ENCODE results near the gene MAP4K3.

The MAP4K3 gene

DNA sequence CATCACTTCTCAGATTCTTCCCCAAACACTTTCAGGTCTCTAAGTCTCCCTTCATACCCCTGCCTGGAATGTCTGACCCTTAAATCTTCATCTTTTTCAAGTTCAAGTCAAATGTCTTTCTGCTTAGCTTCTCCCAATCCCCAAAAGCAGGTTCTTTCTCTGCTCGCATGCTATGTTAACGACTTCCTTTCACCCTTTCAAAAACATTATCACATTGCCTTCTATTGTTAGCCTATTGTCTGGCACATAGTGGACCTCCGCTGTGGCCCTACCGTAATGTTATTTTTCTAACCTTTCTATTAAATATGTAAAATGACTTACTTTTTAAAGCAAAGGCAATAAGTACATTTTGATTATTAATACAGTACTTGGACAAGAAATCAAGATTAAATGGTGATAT, 195.5 kb downstream of the MAP4K3 start:
- DNase-seq (ENCODE audit: low read depth), result no peak

DNA sequence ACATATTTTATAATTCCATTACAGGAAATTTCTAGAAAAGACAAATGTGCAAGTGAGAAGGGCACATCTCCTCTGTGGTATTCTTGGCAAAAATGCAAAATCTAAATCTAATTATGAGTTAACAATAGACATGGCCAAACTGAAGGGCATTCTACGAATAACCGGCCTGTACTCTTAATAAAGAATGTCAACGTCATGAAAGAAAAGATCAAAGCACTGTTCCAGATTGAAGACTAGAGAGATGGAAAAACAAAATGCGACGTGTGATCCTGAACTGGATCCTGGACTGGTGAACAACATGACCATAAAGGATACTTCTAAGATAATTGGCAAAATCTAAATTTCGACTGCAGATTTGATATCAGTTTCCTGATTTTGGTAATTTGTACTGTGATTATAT, 196.3 kb downstream of the MAP4K3 start:
- DNase-seq (ENCODE audit: low read depth), result no peak

DNA sequence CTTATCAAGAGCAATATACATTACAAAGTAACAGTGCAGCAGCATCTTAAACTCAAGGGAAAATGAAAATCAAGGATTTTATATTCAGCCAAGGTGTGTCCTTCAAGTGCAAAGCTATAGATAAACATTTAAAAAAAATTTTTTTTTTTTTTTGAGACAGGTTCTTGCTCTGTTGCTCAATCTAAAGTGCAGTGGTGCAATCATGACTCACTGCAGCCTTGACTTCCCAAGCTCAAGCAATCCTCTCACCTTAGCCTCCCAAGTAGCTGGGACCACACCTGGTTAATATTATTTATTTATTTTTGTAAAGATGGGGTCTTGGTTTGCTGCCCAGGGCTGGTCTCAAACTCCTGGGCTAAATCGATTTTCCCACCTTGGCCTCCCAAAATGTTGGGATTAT, 202.3 kb downstream of the MAP4K3 start:
- no peak for DNase-seq (ENCODE audit: low read depth)

DNA sequence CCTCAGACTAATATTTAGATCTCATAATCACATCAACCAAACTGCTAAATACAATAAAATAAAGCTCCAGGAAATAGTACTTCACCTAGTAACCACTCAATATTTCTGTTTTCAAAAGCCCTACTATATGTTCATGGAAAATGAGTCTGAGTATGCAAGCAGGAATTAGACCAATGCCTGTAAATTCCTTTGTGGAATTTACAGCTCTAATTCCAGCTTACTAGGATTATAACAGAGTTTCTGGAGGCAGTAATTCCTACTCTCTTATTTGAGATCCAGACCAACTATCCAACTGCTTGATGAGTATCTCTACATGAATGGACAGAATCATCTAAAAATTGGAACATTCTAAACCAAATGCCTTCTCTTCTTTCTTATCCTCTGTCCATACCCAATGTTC, 204.9 kb downstream of the MAP4K3 start:
- no peak for DNase-seq (ENCODE audit: low read depth)

DNA sequence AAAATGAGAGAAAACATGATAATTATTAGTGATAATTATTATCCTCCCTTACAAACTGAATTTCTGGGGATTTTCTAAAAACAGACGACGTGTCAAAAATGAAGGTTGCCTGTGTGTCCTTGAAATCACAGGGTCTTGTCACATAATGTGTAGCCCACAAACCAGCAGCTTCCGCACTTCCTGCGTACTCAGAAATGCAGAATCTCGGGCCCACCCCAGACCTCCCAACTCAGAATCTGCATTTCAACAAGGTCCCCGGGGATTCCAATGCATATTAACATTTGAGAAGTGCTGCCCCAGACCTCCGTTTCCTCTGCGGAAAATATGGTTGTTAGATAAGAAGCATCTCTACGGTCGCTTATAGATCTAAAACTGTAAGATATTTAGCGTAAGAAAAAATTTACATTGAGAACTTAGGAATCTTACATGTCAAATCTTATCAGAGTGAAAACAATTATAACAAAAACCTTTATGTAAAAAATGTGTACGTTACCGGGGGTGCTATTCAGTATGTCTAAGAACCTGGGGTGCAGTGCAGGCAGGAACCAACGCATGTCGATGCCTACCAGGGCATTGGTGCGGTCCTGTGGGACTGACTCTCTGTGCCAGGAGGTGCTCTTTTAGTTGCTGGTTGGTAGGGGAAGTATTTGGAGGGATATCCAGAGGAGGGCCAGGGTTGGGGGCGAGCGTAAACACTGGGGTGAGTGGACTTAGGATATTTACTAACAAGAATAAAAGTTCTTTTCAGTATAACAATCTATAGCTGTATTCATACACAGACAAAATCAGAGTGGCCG, 208.5 kb downstream of the MAP4K3 start:
- DNase-seq (ENCODE audit: low read depth), result no peak

DNA sequence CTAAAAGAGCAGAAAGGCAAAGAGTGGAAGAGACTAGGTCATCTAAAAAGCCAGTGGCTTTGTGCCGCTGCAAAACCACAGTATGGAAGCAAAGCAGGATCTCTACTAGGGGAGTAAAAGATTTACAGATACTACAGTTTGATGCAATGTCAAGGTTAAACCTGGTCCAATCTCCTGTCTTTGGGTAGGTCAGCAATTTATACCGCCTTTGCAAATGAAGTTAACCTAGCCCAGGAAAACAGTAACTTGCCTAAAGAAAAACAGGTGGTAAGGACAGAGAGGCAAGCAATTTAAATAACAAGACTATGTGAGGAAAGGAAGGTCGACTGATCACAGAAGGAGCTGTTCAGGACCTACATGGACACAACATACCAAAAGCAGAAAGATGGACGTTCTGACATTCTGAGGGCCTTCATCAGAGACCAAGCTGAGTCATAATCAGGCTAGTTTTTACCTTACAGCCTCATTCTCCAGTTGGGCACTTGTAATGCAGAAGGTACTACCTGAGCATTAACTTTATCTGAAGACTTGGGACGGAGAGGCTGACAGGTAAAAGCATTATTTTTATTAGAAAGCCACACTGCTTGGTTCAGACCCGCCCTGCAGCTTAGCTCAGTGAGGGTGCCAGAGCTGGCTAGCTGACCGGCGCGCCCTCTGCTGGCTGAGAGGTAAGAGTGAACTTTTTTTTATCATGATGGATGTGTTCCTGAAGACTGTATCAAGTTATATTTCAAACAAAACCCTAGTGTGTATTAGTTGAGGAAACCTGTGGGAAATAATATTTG, 209.3 kb downstream of the MAP4K3 start:
- peak; percentile 71 for DNase-seq (ENCODE audit: low read depth)

DNA sequence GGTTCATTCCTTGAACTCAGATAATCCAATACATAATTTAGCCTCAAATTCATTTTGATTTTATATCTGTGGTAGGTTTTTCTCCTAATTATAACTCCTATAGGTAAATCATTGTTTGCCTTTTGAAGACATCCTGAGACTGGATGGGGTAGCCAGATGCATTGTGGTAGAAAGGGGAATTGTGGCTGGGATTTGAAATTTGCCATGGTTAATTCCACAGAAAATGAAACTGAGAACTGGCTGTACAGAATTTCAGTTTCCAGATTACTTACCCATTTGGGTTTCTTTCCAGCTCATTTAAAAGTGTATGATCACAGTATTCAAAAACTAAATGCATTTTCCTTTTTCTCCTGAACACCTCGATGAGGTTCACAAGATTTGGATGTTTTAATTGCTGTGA, 211.5 kb downstream of the MAP4K3 start:
- no peak for DNase-seq (ENCODE audit: low read depth)

DNA sequence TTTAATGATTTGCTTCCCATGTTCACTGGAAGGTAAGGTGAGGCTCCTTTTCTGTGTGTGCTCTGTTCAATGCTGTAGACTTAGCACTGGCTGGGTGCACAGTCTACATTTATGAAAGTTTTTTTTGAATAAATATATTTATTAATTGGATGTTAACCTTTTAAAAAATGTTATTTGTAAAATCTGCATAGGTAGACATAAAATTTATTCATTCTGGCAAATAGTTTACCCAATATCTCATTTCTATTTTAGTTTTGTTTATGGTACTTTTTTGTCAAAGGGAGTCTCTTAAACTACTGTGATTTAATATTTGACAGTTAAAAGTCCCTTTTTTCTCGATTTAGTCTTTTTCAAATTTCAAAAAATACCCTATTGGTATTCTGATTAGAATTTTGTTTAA, 213.2 kb downstream of the MAP4K3 start:
- no peak for DNase-seq (ENCODE audit: low read depth)

DNA sequence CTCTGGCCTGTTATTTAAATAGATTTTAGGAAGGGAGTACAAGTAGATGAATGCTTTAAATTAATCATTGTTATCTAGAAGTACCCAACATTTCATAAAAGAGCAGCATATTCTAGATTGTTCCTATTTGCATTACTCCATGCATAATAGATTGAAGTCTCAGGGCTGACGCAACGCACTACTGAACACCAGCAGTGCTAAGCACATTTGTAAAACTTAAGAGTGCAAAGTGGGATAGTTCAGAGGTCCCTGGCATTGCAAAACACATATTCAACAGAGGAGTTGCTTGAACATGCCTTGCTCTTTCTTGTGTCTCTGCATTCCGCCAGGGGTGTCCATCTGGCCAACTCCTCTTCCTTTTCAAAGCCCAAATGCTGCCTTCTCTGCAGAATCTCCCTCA, 215.6 kb downstream of the MAP4K3 start:
- no peak for DNase-seq (ENCODE audit: low read depth)

DNA sequence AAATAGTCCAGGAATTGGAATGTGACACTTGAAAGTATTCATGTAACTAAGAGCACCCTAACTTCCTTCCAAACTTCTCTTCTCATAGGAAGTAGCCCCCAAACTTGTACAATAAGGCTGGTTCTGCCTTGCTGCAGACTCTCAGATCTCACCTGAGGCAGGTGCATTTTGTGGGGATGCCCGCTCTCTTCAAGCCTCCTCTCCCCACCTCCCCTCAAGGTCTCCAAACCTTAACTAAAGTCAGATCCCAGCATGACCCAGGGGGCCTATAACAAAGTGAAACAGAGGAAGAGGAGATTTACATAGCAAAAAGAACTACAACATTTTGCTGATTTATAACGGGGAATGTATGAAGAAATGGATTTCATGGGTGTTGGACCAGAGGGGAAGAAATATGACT, 216.9 kb downstream of the MAP4K3 start:
- no peak for DNase-seq (ENCODE audit: low read depth)

DNA sequence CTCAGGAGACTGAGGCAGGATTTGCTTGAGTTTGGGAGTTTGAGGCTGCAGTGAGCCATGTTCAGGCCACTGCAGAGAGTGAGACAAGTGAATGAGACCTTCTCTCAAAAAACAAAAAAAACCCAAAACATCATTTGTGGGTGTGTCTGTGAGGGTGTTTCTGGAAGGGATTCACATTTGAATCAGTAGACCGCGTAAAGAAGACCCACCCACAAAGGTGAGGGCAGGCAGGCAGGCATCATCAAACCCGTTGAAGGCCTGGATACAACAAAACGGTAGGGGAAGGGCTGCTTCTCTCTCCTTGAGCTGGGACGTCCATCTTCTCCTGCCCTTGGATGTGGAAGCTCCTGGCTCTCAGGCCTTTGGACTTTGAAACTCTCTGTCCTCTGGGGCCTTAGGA, 218.7 kb downstream of the MAP4K3 start:
- DNase-seq (ENCODE audit: low read depth), result no peak

DNA sequence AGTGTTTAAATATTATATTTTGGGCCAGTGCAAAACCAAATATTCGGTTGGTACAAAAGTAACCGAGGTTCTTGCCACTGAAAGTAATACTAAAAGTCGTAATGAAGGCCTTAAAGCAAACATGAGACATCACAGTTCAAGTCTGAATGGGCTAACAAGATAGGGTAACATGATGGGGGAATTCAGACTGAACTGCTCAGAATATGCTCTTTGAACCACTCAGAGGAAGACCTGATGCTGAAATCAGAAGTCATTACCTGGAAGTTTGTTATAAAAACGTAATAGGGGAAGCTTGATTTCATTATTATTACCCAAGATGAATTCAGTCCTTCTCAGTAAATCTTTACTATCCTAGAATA, 219.9 kb downstream of the MAP4K3 start:
- DNase-seq (ENCODE audit: low read depth), result no peak

DNA sequence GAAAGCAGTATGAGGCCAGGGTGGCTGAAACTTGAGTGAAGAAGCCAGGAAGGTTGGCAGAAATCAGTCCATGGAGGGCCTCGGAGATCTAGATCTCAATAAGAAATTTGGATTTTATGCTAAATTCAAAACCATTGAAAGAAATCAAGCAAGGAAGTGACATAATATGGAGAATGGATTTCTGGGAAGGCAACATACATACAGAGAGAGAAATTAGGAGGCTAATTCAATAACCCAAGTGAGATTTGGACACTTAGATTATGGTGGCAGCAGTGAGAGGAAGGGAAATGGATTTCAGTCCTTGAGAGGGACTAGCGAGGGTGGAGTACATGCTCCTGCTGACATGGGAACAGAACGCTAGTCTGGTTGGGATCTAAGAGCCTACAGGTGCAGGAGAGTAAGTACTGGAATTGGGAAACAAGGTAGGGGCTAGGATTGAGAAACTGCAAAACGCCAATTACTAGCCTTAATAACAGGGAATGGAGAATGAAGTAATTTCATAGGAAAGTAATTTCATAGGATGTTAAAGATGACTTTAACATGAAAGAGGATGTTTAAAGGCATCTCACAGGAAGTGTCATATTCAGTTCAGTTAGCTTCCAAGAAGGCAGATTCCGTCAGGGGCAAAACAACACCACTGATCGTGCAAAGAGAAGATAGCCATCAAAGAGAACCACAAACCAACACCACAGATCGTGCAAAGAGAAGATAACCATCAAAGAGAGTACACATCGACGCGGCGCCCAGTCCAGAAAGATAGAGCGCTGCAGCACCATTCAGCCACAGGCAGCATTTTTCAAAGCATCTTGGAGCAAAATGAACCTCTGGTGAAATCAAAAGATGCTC, 220.5 kb downstream of the MAP4K3 start:
- peak; percentile 33 for DNase-seq (ENCODE audit: low read depth)

DNA sequence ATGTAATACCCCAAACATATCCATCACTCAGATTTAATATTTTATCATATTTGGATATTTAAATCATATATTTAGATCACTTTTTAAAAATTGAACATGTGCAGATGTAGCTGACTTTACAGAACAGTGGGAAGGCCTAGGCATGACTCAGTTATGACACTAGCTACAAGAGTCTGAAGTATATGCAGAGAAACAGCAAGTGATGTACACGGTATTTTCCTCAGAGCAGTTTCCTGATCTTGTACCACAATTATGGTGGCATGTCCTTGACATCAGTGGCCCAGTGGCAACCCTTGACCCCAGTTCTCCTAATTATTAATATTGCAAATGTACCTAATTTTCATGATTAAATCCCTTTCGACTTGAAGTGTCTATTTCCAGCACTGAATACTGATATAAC, 221.5 kb downstream of the MAP4K3 start:
- no peak for DNase-seq (ENCODE audit: low read depth)

DNA sequence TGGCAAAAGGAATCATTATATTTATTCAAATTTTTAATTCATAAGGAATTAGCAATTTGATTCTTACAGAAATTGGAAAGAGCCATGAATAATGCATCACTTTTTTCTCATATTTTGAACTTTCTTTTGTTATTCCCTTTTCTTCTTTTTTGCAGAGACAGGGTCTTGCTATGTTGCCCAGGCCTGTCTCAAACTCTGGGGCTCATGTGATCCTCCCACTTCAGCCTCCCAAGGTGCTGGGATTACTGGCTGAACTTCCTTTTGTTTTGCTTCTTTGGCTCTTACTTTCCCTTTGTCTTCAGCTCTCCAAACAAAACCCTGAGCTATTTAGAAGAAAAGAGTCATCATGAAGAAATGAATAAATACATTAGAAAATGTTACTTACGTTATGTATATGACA, 224.1 kb downstream of the MAP4K3 start:
- no peak for DNase-seq (ENCODE audit: low read depth)

DNA sequence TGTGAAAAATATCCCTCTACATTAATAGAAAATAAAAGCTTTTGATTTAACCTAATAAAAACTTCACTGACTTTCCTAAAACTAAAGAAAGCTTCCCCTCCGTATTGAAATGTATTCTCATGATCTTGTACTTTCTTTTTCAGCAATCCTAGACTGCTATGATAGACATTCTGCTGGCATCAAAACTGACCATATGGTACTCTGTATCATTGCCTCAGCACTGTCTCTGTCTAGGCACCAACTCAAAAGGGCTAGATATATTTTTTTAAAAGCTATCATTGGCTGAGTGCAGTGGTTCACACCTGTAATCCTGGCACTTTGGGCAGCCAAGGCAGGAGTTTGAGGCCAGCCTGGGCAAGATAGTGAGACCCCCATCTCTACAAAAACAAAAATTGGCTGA, 226.2 kb downstream of the MAP4K3 start:
- DNase-seq (ENCODE audit: low read depth), result no peak

DNA sequence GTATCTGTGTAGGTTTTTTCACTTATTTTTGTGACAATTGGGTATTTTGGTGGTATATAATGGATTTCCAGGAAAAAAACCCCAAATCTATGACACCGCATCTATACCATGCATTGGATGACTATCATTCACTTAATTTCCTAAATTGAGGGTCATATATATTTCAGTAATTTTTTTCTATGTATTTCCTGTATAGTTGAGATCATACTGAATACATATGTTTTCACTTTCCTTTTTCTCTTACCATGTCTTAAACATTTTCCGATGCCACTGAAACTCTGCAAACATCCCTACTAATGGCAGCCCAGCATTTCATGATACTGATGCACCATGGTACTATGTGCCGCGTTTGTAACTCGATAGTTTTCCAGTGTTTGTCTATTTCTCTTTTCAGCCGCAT, 233.7 kb downstream of the MAP4K3 start:
- DNase-seq (ENCODE audit: low read depth), result no peak

DNA sequence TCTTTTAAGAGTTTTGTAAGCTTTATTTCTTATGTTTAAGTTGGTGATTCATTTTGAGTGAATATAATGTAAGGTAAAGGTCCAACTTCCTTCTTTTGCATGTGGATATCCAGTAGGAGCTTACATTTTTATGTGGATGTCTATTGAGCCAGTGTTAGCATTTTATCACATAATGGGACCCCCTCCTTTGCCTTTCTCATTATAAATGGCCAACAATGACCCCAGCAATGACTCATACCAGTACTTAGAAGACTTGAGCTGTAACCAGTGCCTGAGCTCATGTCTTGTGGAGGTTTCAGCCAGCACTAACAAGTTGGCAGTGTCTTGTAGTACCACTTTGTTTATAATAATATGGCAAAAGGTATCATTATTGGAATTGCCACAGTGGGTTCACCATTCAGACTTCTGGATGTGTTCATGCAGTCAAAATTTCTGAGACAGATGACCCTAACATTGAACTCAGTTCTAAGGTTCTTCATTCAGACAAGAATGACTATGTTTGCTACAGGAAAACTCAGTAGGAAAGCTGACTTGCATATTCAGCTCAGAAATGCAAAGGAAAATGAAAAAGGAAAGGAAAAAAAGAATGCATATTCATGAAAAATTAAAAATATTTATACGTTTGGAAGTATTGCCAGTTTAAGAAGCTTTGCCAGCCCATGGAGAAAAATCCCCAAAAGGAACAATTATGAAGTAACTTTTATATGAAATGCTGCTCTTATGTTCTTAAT, 234.3 kb downstream of the MAP4K3 start:
- DNase-seq (ENCODE audit: low read depth), result no peak
